K562 (cell line): ENCODE results near the gene KRTAP4-7. TPM values are rescaled to one million over a fixed set of nuclear protein-coding genes. Genes with fewer than 3 reads are reported as not detected.
A peak's percentile ranks its signal among the peaks of the same experiment; 100 is the strongest.
"Not testable (repeated sequence)": the region's sequence is repeated elsewhere in the genome, so short reads cannot be mapped to it uniquely, and the experiment has no call there.

Source experiments
- ATAC-seq: fragments of 200-7000 bp; cut with Tn5 transposase; 3 replicates; pipeline ENCODE4 v1.9.1; 2020; ENCODE audit warnings: moderate library complexity
- BruUV-seq: library from RNA; stranded (reverse); fragments of 400-500 nt; replicated peaks from 2 replicates; lab custom pipeline; 2021; lab: Mats Ljungman, UMichigan
- CTCF ChIA-PET: fragments of 300-600 bp; formaldehyde crosslinking; extraction: SDS; loops from one replicate; lab custom pipeline; 2021; ENCODE audit warnings: low intra/inter-chr PET ratio; lab: Yijun Ruan, JAX
- POLR2A ChIA-PET: fragments of 300-600, 350-650 bp; sonication (Branson Sonifier 250); formaldehyde crosslinking; extraction: SDS; loops from one replicate; lab custom pipeline; 2021; ENCODE audit warnings: antibody characterized with exemption, inconsistent platforms; lab: Yijun Ruan, JAX
- DNase-seq, 4 experiments: peaks; one replicate each; pipeline versions ENCODE4 v3.0.0 to v3.0.0-alpha.2; 2011 to 2018; ENCODE audit warnings: low spot score in 3 of 4, mixed read lengths in 3 of 4; ENCODE audit errors: extremely low read depth in 1 of 4
- FAIRE-seq: peaks from 2 replicates; lab custom pipeline; 2011; peaks lifted over from hg19 to GRCh38; lab: Jason Lieb, UNC
- H2AFZ ChIP-seq: 2 replicates; pipeline ENCODE4 v1.6.0; 2011; ENCODE audit warnings: low read depth, low read length, control low read depth, inconsistent platforms
- H3K27ac ChIP-seq: fragments of 200-600 bp; 3 replicates; pipeline ENCODE4 v1.8.0; 2011; ENCODE audit warnings: low read depth, mild to moderate bottlenecking, control low read depth, inconsistent platforms, low read length, moderate library complexity, mixed read lengths; ENCODE audit errors: extremely low read depth
- H3K27me3 ChIP-seq, 2 experiments: fragments of 300-600 bp in 1 of 2; 2 replicates in 1 of 2; 3 replicates in 1 of 2; pipeline versions ENCODE4 v1.6.0 to v1.8.0; 2011; ENCODE audit warnings: inconsistent platforms in 2 of 2, low read length in 2 of 2, mild to moderate bottlenecking in 1 of 2, mixed read lengths in 1 of 2, moderate library complexity in 1 of 2; ENCODE audit not compliant: control insufficient read depth in 2 of 2, insufficient read depth in 2 of 2
- H3K36me3 ChIP-seq: fragments of 300-600 bp; 3 replicates; pipeline ENCODE4 v1.8.0; 2011; ENCODE audit warnings: mild to moderate bottlenecking, low read length, inconsistent platforms; ENCODE audit not compliant: control insufficient read depth, insufficient read depth
- H3K4me1 ChIP-seq, 2 experiments: fragments of 200-600 bp in 1 of 2; replicated peaks in 1 of 2; 2 replicates in 1 of 2; 3 replicates in 1 of 2; pipeline versions ENCODE4 v1.5.1 to v1.8.0; 2011; ENCODE audit warnings: inconsistent platforms in 2 of 2, low read length in 2 of 2, mild to moderate bottlenecking in 1 of 2, mixed read lengths in 1 of 2, moderate library complexity in 1 of 2; ENCODE audit not compliant: control insufficient read depth in 2 of 2, insufficient read depth in 2 of 2
- H3K4me2 ChIP-seq: 2 replicates; pipeline ENCODE4 v1.6.1; 2011; ENCODE audit warnings: low read length, control low read depth, inconsistent platforms, mixed read lengths; ENCODE audit not compliant: insufficient read depth
- H3K4me3 ChIP-seq: fragments of 200-600 bp; sonication (generic), shearing (Covaris generic); 2 replicates; pipeline ENCODE4 v1.5.1; 2016; ENCODE audit warnings: control low read depth, inconsistent platforms
- H3K79me2 ChIP-seq: fragments of 200-600 bp; 3 replicates; pipeline ENCODE4 v1.8.0; 2011; ENCODE audit warnings: low read length, inconsistent platforms; ENCODE audit not compliant: control insufficient read depth, insufficient read depth
- H3K9ac ChIP-seq, 2 experiments: 2 replicates each; pipeline versions ENCODE4 v1.6.0 to v1.6.1; 2011; ENCODE audit warnings: low read depth in 2 of 2, low read length in 2 of 2, control low read depth in 1 of 2, inconsistent platforms in 1 of 2, mild to moderate bottlenecking in 1 of 2, mixed read lengths in 1 of 2; ENCODE audit not compliant: insufficient read depth in 1 of 2
- H3K9me1 ChIP-seq: one replicate; pipeline ENCODE4 v1.6.0; 2011; ENCODE audit warnings: inconsistent platforms, mild to moderate bottlenecking, low read length, moderate library complexity; ENCODE audit not compliant: control insufficient read depth, insufficient read depth
- H3K9me3 ChIP-seq: replicated peaks from 2 replicates; pipeline ENCODE4 v1.5.1; 2011; ENCODE audit warnings: low read depth, low read length, inconsistent platforms; ENCODE audit not compliant: control insufficient read depth, insufficient read depth
- H4K20me1 ChIP-seq: replicated peaks from 2 replicates; pipeline ENCODE4 v1.6.1; 2011; ENCODE audit warnings: low read length, inconsistent platforms, mixed read lengths; ENCODE audit not compliant: control insufficient read depth, insufficient read depth
- PCBP2 ChIP-seq: fragments of 200-400 bp; formaldehyde crosslinking; IDR thresholded peaks from 2 replicates; pipeline ENCODE4 v1.6.1; 2018; ENCODE audit warnings: low read length, low read depth, mild to moderate bottlenecking, moderate library complexity; ENCODE audit not compliant: poor library complexity, severe bottlenecking
- ZFP1 ChIP-seq: fragments of 450-650 bp; formaldehyde crosslinking; IDR thresholded peaks from 2 replicates; pipeline ENCODE4 v1.4.0; 2020; ENCODE audit warnings: mild to moderate bottlenecking, mixed read lengths
- WGBS: fragments of 100-300 bp; shearing (Covaris generic); methylation state at CpG from one replicate; pipeline ENCODE4 v1.1.6; 2016; ENCODE audit warnings: low coverage, mixed read lengths; ENCODE audit not compliant: insufficient coverage; ENCODE audit errors: missing lambda C conversion rate; 5-methylcytosine and 5-hydroxymethylcytosine counted together
- in situ Hi-C: fragments of 300-500 bp; cut with MboI; formaldehyde crosslinking; loops from 4 replicates; pipeline ENCODE4 v1.15.0; 2018; ENCODE audit warnings: inconsistent platforms, mixed read lengths
- intact Hi-C: fragments of 100-400 bp; cut with micrococcal nuclease; formaldehyde crosslinking; loops from 2 replicates; pipeline ENCODE4 v1.14.2; 2022
- polyA plus RNA-seq, 8 experiments: library from polyadenylated mRNA; depleted of rRNA in 4 of 8; stranded (reverse) in 5 of 8; unstranded in 3 of 8; fragments of >200 nt; fragmentation: Nextera tagmentation in 2 of 8; fragmentation: Illumina TruSeq in 1 of 8; extraction: Ambion mirVana in 2 of 8; extraction: Trizol in 1 of 8; gene quantifications; 2 replicates each; pipeline versions ENCODE4 v1.2.1 to v1.2.3, GENCODE V29; 2011 to 2014; ENCODE audit warnings: inconsistent platforms in 1 of 8, missing spikeins in 1 of 8
- total RNA-seq, 7 experiments: library from RNA; depleted of rRNA in 6 of 7; stranded (reverse); fragments of >200 nt in 6 of 7; fragmentation: Illumina TruSeq in 2 of 7; extraction: Trizol in 2 of 7; gene quantifications; 2 replicates each; pipeline versions ENCODE4 v1.2.1 to v1.2.3, GENCODE V29; 2011 to 2021; ENCODE audit warnings: low replicate concordance in 1 of 7
- TF ChIP-seq, protein P1 (sequence below), 2 experiments: fragments of 450-650 bp in 1 of 2; sonication (generic) in 1 of 2; formaldehyde crosslinking in 1 of 2; IDR thresholded peaks; 2 replicates each; pipeline versions ENCODE4 v1.7.1 to v1.9.0; 2016 to 2022; ENCODE audit warnings: inconsistent platforms in 1 of 2, mild to moderate bottlenecking in 1 of 2, missing genetic modification reagents in 1 of 2

Gene KRTAP4-7
- total and polyA plus RNA-seq, 9 of the 15 experiments (the other 6 are each of a cell fraction or from before 2014, with no cell fraction given): not detected

- 5% methylated on average over 1 of the region's 1 CpG for WGBS
- no peak overlapping the region for H3K9ac ChIP-seq
- H3K9me3 ChIP-seq: no peaks in the 10 kb centered on the region; the same call in 1 of the 2 replicates
- H4K20me1 ChIP-seq: no peaks in the 10 kb centered on the region
- H2AFZ ChIP-seq: no peak overlapping the region
- FAIRE-seq (no peak), ATAC-seq (no peak), DNase-seq (no peak)
- no peak overlapping the region for H3K4me2 ChIP-seq
- no peak overlapping the region for H3K27ac ChIP-seq
- ChIA-PET POLR2A (no interaction called here), CTCF (no interaction called here)
- TF ChIP-seq, protein P1, sequence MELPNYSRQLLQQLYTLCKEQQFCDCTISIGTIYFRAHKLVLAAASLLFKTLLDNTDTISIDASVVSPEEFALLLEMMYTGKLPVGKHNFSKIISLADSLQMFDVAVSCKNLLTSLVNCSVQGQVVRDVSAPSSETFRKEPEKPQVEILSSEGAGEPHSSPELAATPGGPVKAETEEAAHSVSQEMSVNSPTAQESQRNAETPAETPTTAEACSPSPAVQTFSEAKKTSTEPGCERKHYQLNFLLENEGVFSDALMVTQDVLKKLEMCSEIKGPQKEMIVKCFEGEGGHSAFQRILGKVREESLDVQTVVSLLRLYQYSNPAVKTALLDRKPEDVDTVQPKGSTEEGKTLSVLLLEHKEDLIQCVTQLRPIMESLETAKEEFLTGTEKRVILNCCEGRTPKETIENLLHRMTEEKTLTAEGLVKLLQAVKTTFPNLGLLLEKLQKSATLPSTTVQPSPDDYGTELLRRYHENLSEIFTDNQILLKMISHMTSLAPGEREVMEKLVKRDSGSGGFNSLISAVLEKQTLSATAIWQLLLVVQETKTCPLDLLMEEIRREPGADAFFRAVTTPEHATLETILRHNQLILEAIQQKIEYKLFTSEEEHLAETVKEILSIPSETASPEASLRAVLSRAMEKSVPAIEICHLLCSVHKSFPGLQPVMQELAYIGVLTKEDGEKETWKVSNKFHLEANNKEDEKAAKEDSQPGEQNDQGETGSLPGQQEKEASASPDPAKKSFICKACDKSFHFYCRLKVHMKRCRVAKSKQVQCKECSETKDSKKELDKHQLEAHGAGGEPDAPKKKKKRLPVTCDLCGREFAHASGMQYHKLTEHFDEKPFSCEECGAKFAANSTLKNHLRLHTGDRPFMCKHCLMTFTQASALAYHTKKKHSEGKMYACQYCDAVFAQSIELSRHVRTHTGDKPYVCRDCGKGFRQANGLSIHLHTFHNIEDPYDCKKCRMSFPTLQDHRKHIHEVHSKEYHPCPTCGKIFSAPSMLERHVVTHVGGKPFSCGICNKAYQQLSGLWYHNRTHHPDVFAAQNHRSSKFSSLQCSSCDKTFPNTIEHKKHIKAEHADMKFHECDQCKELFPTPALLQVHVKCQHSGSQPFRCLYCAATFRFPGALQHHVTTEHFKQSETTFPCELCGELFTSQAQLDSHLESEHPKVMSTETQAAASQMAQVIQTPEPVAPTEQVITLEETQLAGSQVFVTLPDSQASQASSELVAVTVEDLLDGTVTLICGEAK (IDR thresholded peaks at IDR 0.05): no peak
- TF ChIP-seq, protein P1 (CRISPR knock-in tag; IDR thresholded peaks at IDR 0.05): no peak
- TF ChIP-seq ZFP1 (CRISPR knock-in tag): peak; percentile 65; the same call in 1 of the 2 replicates
- no peak for TF ChIP-seq PCBP2
- no peaks in the 10 kb centered on the region for H3K79me2 ChIP-seq
- no peaks in the 10 kb centered on the region for H3K36me3 ChIP-seq
- no peaks in the 10 kb centered on the region for H3K4me1 ChIP-seq
- in situ Hi-C loops (no loop called here), intact Hi-C loops (no loop called here)
- H3K4me3 ChIP-seq: no peak overlapping the region
- H3K27me3 ChIP-seq: peaks cover 0 to 2% of the 10 kb centered on the region in 2 experiments; a peak in 2 of 5 replicates
- no TSS peak for BruUV-seq
- no peaks in the 10 kb centered on the region for H3K9me1 ChIP-seq
These were observed 41.0 kb upstream of the KRTAP4-7 start for GRCh38 chr17:41042953-41043352.

GRCh38 chr17:41046735-41047465, 37.0 kb upstream of the KRTAP4-7 start, which contains the start of gene KRTAP2-1:
Gene KRTAP2-1 (minus strand): TSS chr17:41047316. CDS start chr17:41047267, 49 bp downstream.
- H3K27ac ChIP-seq, BruUV-seq: not testable (repeated sequence)
- 4% methylated on average over 9 of the region's 33 CpGs for WGBS

More at GRCh38 chr17:41046735-41047465, 37.0 kb upstream of the KRTAP4-7 start, which contains the start of gene KRTAP2-1:
- FAIRE-seq, H3K4me3 ChIP-seq, H3K36me3 ChIP-seq, intact Hi-C loops, CTCF ChIA-PET, ATAC-seq, H3K4me2 ChIP-seq, H3K9me3 ChIP-seq, H4K20me1 ChIP-seq, POLR2A ChIA-PET, H3K9me1 ChIP-seq, H3K9ac ChIP-seq, DNase-seq, H3K27me3 ChIP-seq, H3K4me1 ChIP-seq, in situ Hi-C loops, H3K79me2 ChIP-seq, H2AFZ ChIP-seq: not testable (repeated sequence)
